ENCODE results near the gene BPIFB2.

Gene BPIFB2

DNA sequence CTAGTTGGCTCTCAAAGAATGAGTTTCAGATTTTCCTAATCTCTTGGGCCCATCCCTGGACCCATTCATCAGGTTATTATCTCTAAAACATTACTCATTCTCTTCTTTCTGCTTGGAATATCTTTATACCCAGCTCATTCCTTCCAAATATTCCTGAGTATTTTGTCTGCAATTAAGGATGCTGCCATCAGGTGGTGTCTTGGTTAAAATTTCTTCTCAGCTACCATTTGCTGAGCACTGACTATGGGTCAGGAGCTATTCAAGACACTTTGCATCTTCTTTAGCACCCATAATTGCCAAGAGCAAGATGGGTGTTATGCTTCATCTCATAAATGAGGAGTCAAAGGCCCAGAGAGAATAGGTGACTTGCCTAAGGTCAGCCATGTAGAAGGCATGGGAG, 11.7 kb upstream of the BPIFB2 start:
- no peak overlapping the region for H3K4me3 ChIP-seq (ENCODE audit: low read depth, low read length)
- in situ Hi-C loops (cut with HindIII; ENCODE audit: low sequenced_read_pairs): no loop called here
- TF ChIP-seq, protein P1, sequence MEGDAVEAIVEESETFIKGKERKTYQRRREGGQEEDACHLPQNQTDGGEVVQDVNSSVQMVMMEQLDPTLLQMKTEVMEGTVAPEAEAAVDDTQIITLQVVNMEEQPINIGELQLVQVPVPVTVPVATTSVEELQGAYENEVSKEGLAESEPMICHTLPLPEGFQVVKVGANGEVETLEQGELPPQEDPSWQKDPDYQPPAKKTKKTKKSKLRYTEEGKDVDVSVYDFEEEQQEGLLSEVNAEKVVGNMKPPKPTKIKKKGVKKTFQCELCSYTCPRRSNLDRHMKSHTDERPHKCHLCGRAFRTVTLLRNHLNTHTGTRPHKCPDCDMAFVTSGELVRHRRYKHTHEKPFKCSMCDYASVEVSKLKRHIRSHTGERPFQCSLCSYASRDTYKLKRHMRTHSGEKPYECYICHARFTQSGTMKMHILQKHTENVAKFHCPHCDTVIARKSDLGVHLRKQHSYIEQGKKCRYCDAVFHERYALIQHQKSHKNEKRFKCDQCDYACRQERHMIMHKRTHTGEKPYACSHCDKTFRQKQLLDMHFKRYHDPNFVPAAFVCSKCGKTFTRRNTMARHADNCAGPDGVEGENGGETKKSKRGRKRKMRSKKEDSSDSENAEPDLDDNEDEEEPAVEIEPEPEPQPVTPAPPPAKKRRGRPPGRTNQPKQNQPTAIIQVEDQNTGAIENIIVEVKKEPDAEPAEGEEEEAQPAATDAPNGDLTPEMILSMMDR (IDR thresholded peaks at IDR 0.05; ENCODE audit: low read depth, low read length): no peak
- no peak for DNase-seq (ENCODE audit: low read depth, low spot score)

DNA sequence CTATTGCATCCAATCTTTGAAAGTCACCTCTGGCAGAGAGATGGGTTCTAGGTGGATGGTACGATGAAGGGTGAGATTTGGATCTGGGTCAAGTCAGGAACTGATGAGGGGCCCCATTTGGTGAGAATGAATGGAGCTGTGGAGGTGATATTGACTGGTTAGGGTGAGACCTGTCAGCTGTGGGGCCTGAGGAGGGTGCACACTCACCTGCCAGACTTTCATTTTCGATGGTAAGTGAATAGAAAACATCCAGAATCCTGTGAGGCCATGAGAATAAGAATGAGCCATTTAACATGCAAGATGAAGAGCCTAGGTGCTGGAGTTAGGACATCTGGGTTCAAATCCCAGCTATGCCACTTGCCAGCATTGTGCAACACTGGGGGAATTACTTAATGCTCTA, 10.1 kb upstream of the BPIFB2 start:
- H3K4me3 ChIP-seq (ENCODE audit: low read depth, low read length): no peak overlapping the region
- TF ChIP-seq, protein P1 (IDR thresholded peaks at IDR 0.05; ENCODE audit: low read depth, low read length): no peak
- DNase-seq (ENCODE audit: low read depth, low spot score): no peak
- in situ Hi-C loops (cut with HindIII; ENCODE audit: low sequenced_read_pairs): no loop called here

DNA sequence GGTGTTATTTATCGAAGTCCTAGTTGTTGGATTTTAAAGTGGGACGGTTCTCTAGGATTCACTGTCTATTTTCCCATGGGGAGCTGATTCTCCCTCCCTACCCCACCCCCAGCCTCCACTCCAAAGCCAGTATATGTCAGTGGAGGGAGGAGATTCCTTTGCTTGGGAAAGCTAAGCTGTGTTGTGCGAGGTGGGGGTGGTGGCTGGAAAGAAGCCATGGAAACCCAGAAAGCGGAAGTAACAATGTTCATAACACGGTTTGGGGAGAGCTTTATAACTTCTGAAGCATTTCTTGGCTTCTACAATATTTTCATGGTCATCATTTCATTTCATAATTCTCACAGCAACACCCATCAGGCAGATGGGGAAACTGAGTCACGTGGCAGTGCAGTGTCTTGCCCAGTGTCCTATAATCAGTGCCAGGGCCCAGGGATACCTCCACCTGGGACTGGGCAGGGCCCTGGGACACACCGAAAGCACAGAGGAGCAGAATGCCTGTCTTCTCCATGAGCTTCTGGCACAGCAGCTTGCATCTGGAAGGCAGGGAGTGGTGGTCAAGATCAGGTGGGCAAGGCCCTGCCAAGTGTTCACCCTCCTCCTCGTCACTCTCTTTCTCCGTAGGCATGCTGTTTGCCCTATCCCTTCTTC, 7.8 kb upstream of the BPIFB2 start:
- TF ChIP-seq, protein P1 (IDR thresholded peaks at IDR 0.05; ENCODE audit: low read depth, low read length): no peak
- DNase-seq (ENCODE audit: low read depth, low spot score): no peak
- no peak overlapping the region for H3K4me3 ChIP-seq (ENCODE audit: low read depth, low read length)
- in situ Hi-C loops (cut with HindIII; ENCODE audit: low sequenced_read_pairs): no loop called here

DNA sequence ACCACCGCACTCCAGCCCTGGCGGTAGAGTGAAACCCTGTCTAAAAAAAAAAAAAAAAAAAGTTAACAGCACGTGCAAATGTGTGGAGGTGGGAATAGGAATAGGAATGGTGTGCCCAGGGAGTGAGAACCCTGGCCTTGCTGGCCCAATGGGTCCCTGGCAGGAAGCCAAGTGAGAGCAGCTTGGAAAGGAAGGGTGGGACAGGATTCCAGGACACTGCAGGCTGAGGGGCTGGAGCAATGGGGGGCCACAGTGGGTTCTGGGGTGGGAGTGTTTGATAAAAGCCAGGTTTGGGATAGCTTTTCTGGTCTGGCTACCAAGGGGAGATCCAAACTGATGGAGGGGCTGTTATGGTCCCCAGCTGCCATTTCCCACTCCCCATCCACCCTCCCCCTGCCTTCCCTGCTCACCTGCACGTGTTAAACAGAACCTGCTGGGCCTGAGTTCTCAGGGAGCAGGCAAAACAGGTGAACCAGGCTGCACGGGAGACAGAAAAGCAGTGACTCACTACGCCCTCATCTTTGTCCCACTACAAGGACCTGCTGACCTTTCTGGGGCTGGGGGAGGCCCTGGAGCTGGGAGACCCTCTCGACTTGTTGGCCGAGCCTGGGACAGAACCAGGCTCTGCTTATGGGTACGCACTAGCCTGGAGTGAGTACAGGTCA, 6.6 kb upstream of the BPIFB2 start:
- TF ChIP-seq, protein P1 (IDR thresholded peaks at IDR 0.05; ENCODE audit: low read depth, low read length): no peak
- no peak overlapping the region for H3K4me3 ChIP-seq (ENCODE audit: low read depth, low read length)
- in situ Hi-C loops (cut with HindIII; ENCODE audit: low sequenced_read_pairs): no loop called here
- DNase-seq (ENCODE audit: low read depth, low spot score): no peak

DNA sequence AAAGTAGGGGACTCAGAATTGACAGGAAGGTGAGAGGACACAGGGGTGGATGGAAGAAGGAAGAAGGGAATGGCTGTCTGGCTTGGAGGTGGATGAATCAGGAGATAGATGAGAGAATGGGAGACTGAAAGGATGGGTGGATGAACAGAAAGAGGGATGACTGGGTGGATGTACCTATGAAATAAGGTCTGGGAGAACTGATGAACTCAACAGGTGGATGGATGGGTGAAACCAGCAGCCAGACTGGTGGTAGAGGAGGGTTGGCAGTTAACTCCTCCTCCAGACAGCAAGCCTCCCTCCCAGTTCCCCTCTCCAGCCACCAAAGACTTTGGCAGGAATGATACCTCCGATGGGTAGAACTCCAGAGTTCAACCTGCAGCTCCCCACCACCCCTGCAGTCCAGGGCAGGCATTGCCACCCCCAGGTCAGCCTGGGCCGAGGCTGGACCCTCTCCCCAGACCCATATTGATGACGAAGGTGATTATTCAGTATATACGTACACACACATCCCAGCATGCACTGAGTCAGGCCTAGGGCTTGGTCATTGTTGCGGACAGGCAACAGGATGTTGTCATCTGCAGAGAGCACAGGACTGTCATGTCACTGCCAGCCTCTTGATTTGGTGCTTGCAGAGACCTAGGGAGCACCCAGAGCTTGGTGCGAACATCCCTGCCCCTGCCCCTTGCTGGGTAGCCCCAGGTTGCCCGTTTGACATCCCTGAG, 5.3 kb upstream of the BPIFB2 start:
- DNase-seq (ENCODE audit: low read depth, low spot score): no peak
- TF ChIP-seq, protein P1 (IDR thresholded peaks at IDR 0.05; ENCODE audit: low read depth, low read length): no peak
- no peak overlapping the region for H3K4me3 ChIP-seq (ENCODE audit: low read depth, low read length)
- in situ Hi-C loops (cut with HindIII; ENCODE audit: low sequenced_read_pairs): no loop called here

DNA sequence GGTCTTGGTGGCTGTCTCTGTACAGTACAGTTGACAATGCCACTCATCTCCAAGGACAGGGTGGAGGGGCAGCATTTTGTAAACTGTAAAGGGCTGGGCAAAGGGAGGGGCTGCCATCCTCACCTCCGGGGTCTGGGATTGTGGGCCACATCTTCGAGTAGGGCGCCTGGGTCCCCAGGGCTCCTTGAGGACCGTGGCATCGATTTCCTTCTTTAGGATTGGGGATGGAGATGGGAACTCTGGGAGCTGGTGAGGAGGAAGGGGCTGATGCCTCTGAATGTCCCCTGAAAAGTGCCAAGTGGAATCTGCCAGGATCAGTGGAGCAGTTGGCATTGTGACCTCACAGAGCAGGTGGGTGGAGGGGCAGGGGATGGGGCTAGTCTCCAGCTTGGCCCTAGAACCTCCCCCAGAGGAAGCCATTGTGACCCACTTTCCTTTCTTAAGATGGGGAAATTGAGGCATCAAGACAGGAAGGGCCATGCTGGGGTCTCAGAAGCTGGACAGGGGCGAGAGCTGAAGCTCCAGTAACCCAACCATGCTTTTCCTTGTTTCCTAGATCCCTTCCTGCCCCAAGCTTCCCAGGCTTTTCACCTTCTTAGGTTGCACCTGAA, 3.3 kb upstream of the BPIFB2 start, which contains the start of gene SUN5:
Gene SUN5, minus strand, starts transcription at position 293 of the 611 bp plus-strand sequence. Its CDS starts 93 bp downstream, at position 200.
- in situ Hi-C loops (cut with HindIII; ENCODE audit: low sequenced_read_pairs): no loop called here
- H3K4me3 ChIP-seq (ENCODE audit: low read depth, low read length): no peak within 1 kb of the TSS
- DNase-seq (ENCODE audit: low read depth, low spot score): no peak
- TF ChIP-seq, protein P1 (IDR thresholded peaks at IDR 0.05; ENCODE audit: low read depth, low read length): no peak

All from astrocyte of the spinal cord (primary cell).